HepG2 (cell line): ENCODE data around the gene SF3B2. TPM values are rescaled to one million over a fixed set of nuclear protein-coding genes. Genes with fewer than 3 reads are reported as not detected.

Experiments
- DNMT1 ChIP-seq: sonication (generic); formaldehyde crosslinking; IDR thresholded peaks from 2 replicates; pipeline ENCODE4 v1.5.1; 2020; ENCODE audit warnings: mild to moderate bottlenecking, missing genetic modification reagents
- FOXA1 ChIP-seq, 2 experiments: fragments of 450-650 bp in 1 of 2; sonication (generic) in 1 of 2; formaldehyde crosslinking in 1 of 2; IDR thresholded peaks; 2 replicates each; pipeline versions ENCODE4 v1.4.0 to v1.6.1; 2016 to 2020; ENCODE audit warnings: missing genetic modification reagents in 1 of 2
- KDM3A ChIP-seq: IDR thresholded peaks from 2 replicates; pipeline ENCODE4 v1.6.1; 2018; ENCODE audit warnings: low read depth, missing compliant biosample characterization
- MTA3 ChIP-seq: sonication (generic); formaldehyde crosslinking; IDR thresholded peaks from 2 replicates; pipeline ENCODE4 v1.4.0; 2020; ENCODE audit warnings: missing genetic modification reagents
- MXD4 ChIP-seq: IDR thresholded peaks from 2 replicates; pipeline ENCODE4 v1.6.1; 2016; ENCODE audit warnings: mild to moderate bottlenecking, missing biosample characterization, missing genetic modification reagents
- RBM22 ChIP-seq: fragments of 200-400 bp; formaldehyde crosslinking; optimal IDR thresholded peaks from 2 replicates; pipeline ENCODE3; 2017; ENCODE audit warnings: mild to moderate bottlenecking, low read length, moderate library complexity
- SOX13 ChIP-seq, 3 experiments: fragments of 450-650 bp in 1 of 3; sonication (generic) in 1 of 3; formaldehyde crosslinking in 1 of 3; IDR thresholded peaks in 2 of 3; conservative IDR thresholded peaks in 1 of 3; 2 replicates each; pipeline versions ENCODE4 v1.5.0 to v1.6.1; 2016 to 2020; ENCODE audit warnings: antibody characterized with exemption in 1 of 3, mild to moderate bottlenecking in 1 of 3, missing compliant biosample characterization in 1 of 3, missing genetic modification reagents in 1 of 3, moderate library complexity in 1 of 3
- TBL1XR1 ChIP-seq: fragments of 150-350 bp; IDR thresholded peaks from 2 replicates; pipeline ENCODE4 v1.6.1; 2014; ENCODE audit warnings: borderline replicate concordance, low read length; ENCODE audit not compliant: partially characterized antibody
- ZKSCAN5 ChIP-seq: sonication (generic); formaldehyde crosslinking; IDR thresholded peaks from 2 replicates; pipeline ENCODE4 v1.5.1; 2020; ENCODE audit warnings: mild to moderate bottlenecking, missing genetic modification reagents
- ZNF558 ChIP-seq: sonication (generic); formaldehyde crosslinking; IDR thresholded peaks from 2 replicates; pipeline ENCODE4 v1.9.0; 2022; ENCODE audit warnings: mild to moderate bottlenecking, missing genetic modification reagents, borderline replicate concordance
- polyA plus RNA-seq, 8 experiments: library from polyadenylated mRNA; depleted of rRNA in 3 of 8; stranded (reverse) in 7 of 8; unstranded in 1 of 8; fragments of >200 nt; fragmentation: Illumina TruSeq in 4 of 8; extraction: Trizol in 4 of 8; gene quantifications; 2 replicates each; pipeline versions ENCODE4 v1.2.1 to v1.2.3, GENCODE V29; 2011 to 2016; ENCODE audit warnings: low read depth in 4 of 8, missing spikeins in 1 of 8, mixed read lengths in 1 of 8; ENCODE audit not compliant: insufficient read depth in 1 of 8
- total RNA-seq, 5 experiments: library from RNA; depleted of rRNA; stranded (reverse); fragments of >200 nt; fragmentation: Illumina TruSeq; extraction: Trizol; gene quantifications; 2 replicates each; pipeline ENCODE4 v1.2.3, GENCODE V29; 2016; ENCODE audit warnings: low read depth in 1 of 5
- TF ChIP-seq, protein P1 (sequence below): IDR thresholded peaks from 2 replicates; pipeline ENCODE4 v1.4.0; 2020; ENCODE audit warnings: mild to moderate bottlenecking, missing genetic modification reagents
- TF ChIP-seq, protein P2 (sequence below): sonication (generic); formaldehyde crosslinking; conservative IDR thresholded peaks from 2 replicates; pipeline ENCODE4 v1.4.0; 2020; ENCODE audit warnings: missing genetic modification reagents
- TF ChIP-seq, protein P3 (sequence below): IDR thresholded peaks from 2 replicates; pipeline ENCODE4 v1.6.1; 2016; ENCODE audit warnings: low read depth, borderline replicate concordance
- TF ChIP-seq, protein P4 (sequence below): sonication (generic); formaldehyde crosslinking; IDR thresholded peaks from 2 replicates; pipeline ENCODE4 v1.8.1; 2023; ENCODE audit warnings: mild to moderate bottlenecking, missing genetic modification reagents, borderline replicate concordance
- TF ChIP-seq, protein P5 (sequence below): sonication (generic); formaldehyde crosslinking; IDR thresholded peaks from 2 replicates; pipeline ENCODE4 v1.4.0; 2020; ENCODE audit warnings: mild to moderate bottlenecking, missing genetic modification reagents, borderline replicate concordance

SF3B2 gene
- total and polyA plus RNA-seq, 2 of the 13 experiments (the other 11 are each of a cell fraction or from before 2014, with no cell fraction given) = 70.4 to 153 TPM

- TF ChIP-seq, protein P1, sequence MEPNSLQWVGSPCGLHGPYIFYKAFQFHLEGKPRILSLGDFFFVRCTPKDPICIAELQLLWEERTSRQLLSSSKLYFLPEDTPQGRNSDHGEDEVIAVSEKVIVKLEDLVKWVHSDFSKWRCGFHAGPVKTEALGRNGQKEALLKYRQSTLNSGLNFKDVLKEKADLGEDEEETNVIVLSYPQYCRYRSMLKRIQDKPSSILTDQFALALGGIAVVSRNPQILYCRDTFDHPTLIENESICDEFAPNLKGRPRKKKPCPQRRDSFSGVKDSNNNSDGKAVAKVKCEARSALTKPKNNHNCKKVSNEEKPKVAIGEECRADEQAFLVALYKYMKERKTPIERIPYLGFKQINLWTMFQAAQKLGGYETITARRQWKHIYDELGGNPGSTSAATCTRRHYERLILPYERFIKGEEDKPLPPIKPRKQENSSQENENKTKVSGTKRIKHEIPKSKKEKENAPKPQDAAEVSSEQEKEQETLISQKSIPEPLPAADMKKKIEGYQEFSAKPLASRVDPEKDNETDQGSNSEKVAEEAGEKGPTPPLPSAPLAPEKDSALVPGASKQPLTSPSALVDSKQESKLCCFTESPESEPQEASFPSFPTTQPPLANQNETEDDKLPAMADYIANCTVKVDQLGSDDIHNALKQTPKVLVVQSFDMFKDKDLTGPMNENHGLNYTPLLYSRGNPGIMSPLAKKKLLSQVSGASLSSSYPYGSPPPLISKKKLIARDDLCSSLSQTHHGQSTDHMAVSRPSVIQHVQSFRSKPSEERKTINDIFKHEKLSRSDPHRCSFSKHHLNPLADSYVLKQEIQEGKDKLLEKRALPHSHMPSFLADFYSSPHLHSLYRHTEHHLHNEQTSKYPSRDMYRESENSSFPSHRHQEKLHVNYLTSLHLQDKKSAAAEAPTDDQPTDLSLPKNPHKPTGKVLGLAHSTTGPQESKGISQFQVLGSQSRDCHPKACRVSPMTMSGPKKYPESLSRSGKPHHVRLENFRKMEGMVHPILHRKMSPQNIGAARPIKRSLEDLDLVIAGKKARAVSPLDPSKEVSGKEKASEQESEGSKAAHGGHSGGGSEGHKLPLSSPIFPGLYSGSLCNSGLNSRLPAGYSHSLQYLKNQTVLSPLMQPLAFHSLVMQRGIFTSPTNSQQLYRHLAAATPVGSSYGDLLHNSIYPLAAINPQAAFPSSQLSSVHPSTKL = peak; percentile 43; the same call in 1 of the 2 replicates
- TF ChIP-seq MXD4 (0 out of 2 replicates have a peak, but pooled peaks have one; percentile 55), ZKSCAN5 (no peak), DNMT1 (CRISPR knock-in tag) (no peak), TBL1XR1 (no peak), KDM3A (CRISPR knock-in tag) (no peak), SOX13 (IDR thresholded peaks at IDR 0.05) (no peak), SOX13 (CRISPR knock-in tag; conservative IDR thresholded peaks at IDR 0.05 in 1 of 2, IDR thresholded peaks at IDR 0.05 in 1 of 2) (0 out of 4 replicates have a peak, but pooled peaks of 1 of the 2 experiments have one; percentile 23), MTA3 (CRISPR knock-in tag) (no peak), RBM22 (peak; percentile 76), FOXA1 (IDR thresholded peaks at IDR 0.05) (no peak), FOXA1 (CRISPR knock-in tag; IDR thresholded peaks at IDR 0.05) (no peak), ZNF558 (CRISPR knock-in tag) (no peak)
- TF ChIP-seq, protein P2, sequence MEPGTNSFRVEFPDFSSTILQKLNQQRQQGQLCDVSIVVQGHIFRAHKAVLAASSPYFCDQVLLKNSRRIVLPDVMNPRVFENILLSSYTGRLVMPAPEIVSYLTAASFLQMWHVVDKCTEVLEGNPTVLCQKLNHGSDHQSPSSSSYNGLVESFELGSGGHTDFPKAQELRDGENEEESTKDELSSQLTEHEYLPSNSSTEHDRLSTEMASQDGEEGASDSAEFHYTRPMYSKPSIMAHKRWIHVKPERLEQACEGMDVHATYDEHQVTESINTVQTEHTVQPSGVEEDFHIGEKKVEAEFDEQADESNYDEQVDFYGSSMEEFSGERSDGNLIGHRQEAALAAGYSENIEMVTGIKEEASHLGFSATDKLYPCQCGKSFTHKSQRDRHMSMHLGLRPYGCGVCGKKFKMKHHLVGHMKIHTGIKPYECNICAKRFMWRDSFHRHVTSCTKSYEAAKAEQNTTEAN (CRISPR knock-in tag) = no peak
- TF ChIP-seq, protein P3, sequence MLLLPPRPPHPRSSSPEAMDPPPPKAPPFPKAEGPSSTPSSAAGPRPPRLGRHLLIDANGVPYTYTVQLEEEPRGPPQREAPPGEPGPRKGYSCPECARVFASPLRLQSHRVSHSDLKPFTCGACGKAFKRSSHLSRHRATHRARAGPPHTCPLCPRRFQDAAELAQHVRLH = peak; percentile 49; the same call in 1 of the 2 replicates
- TF ChIP-seq, protein P4, sequence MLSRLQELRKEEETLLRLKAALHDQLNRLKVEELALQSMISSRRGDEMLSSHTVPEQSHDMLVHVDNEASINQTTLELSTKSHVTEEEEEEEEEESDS = no peak
- TF ChIP-seq, protein P5, sequence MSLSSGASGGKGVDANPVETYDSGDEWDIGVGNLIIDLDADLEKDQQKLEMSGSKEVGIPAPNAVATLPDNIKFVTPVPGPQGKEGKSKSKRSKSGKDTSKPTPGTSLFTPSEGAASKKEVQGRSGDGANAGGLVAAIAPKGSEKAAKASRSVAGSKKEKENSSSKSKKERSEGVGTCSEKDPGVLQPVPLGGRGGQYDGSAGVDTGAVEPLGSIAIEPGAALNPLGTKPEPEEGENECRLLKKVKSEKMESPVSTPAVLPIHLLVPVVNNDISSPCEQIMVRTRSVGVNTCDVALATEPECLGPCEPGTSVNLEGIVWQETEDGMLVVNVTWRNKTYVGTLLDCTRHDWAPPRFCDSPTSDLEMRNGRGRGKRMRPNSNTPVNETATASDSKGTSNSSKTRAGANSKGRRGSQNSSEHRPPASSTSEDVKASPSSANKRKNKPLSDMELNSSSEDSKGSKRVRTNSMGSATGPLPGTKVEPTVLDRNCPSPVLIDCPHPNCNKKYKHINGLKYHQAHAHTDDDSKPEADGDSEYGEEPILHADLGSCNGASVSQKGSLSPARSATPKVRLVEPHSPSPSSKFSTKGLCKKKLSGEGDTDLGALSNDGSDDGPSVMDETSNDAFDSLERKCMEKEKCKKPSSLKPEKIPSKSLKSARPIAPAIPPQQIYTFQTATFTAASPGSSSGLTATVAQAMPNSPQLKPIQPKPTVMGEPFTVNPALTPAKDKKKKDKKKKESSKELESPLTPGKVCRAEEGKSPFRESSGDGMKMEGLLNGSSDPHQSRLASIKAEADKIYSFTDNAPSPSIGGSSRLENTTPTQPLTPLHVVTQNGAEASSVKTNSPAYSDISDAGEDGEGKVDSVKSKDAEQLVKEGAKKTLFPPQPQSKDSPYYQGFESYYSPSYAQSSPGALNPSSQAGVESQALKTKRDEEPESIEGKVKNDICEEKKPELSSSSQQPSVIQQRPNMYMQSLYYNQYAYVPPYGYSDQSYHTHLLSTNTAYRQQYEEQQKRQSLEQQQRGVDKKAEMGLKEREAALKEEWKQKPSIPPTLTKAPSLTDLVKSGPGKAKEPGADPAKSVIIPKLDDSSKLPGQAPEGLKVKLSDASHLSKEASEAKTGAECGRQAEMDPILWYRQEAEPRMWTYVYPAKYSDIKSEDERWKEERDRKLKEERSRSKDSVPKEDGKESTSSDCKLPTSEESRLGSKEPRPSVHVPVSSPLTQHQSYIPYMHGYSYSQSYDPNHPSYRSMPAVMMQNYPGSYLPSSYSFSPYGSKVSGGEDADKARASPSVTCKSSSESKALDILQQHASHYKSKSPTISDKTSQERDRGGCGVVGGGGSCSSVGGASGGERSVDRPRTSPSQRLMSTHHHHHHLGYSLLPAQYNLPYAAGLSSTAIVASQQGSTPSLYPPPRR (CRISPR knock-in tag) = no peak
Measured at GRCh38 chr11:66069715-66070603, 17.8 kb downstream of the SF3B2 start, which contains the start of gene PACS1 (continued).
